Smooth muscle cell of the brain vasculature (primary cell): ENCODE measurements around the gene LRBA.

Experiments used
- DNase-seq: peaks from one replicate; pipeline ENCODE4 v3.0.0-alpha.2; 2012; ENCODE audit warnings: low read depth, low spot score

LRBA gene

DNA sequence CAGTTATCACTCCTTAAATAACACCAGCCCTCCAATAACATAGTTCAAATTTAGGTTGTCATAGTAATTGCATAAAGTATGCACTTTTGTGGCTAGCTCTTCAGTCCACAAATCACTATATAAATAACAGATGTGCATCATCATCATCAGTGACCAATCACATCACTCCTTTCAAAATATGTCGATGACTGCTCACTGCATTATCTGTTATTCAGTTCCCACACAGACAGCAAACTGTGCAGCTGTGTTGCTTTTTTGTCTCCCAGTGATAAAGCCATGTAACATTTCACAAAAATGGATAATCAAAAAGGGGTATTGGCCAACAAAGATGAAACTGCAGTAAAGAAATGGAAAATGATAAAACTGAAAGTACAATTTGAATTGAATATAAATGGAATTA is 731.4 kb downstream of the LRBA start:
- peak; percentile 79 for DNase-seq

DNA sequence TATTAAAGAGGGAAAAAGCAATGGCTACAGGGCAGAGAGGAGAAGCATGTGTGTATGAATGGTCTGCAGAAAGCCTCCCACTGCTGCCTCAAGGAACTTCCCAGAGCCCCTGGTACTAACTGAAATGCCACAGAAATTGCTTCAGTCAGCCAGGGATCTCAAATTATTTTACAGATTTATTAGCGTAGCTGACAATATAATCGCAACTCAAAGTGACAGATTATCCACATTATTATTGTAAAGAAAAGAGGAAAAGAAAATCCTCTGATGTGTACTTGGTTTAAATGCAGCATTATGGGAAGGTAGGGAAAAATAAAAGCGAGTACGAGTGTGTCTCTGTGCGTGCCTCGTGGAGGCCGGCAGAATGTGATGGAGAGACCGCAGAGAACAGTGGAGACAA is 734.1 kb downstream of the LRBA start:
- no peak for DNase-seq

DNA sequence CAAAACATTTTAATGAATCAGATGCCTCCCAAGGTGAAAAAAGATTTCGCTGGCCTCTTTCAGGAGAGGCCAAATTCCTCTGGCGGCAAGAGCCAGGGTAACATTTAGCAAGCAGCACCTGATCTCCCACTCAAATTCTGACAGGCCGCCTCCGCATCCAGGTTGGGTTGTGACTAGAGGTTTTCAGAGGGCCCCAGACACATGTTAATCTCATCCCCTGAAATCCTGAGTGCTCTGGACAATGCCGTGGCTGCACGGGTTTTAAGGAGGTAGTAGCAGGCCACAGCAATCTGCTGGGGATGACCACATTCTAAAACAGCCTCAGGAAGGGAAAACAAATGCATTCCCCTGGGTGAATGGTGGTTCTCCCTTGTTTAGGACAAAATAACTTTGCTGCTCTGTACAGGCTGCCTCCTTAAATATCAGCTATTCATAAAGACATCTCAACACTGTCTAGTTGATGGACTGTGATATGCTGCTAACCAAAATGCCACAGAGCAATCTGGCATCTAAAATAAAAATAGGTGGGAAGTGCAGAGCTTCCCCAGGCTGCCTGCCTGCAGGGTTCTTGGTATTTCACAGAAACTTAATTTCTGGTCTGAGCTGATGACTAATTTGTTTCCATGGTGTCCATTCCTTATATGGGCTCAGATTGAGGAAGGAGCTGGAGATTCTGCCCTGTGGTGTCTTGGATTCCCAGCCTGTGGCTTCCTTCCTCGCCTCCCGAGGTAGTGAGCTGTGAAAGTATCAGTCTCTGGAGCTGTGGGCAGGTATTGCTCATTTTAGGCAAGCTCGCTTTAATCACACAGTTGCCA is 734.8 kb downstream of the LRBA start:
- DNase-seq = peak; percentile 32

DNA sequence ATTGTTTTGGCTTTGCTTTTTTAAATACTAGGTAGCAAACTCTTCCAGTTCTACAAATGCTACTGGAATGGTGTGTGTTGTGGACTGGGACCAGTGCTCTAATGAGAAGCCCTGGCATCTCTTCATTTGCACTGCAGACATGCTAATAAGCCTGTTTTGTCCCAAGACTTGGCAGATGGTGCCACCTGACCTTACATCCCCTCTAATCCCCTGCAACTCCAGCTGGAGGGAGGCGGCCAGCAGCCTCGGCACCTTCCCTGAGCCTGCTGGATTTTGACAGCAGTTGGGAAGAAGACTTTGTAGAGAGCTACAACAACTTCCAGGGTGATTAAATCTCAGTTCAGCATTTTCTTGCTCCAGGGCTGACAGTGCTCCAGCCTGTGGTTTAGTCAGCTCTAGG is 736.9 kb downstream of the LRBA start:
- no peak for DNase-seq

DNA sequence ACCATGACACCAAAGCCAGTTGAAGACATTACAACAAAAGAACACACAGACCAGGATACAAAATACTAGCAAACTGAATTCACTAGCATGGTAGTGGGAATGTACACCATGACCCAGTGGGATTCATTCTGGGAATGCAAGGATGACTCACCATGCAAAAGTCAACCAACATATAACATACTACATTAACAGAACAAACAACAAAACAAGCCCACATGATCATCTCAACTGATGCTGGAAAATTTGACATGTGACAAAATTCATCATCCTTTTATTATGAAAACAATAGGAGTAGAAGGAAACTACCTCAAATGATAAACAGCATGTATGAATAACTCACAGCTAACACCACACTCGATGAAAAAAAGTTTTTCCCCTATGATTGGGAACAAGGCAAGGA is 746.6 kb downstream of the LRBA start:
- DNase-seq = peak; percentile 31

DNA sequence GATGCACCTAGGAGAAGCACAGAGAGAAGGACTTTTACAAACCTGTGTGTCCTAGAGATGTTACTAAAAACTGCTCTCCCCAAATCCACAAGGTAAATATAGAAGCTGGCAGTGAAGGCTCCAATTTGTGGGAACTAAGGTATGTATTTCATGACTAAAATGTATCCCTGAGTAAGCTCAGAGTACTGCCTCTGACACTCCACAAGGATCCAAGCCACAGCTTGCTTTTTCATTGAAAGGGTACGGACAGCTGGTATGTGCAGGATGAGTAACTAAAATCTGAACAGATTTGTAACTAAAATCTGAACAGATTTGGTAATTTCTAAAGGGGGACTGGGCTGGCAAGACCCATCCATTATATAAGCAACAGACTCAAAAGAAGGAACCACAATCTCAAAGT is 749.3 kb downstream of the LRBA start:
- no peak for DNase-seq

DNA sequence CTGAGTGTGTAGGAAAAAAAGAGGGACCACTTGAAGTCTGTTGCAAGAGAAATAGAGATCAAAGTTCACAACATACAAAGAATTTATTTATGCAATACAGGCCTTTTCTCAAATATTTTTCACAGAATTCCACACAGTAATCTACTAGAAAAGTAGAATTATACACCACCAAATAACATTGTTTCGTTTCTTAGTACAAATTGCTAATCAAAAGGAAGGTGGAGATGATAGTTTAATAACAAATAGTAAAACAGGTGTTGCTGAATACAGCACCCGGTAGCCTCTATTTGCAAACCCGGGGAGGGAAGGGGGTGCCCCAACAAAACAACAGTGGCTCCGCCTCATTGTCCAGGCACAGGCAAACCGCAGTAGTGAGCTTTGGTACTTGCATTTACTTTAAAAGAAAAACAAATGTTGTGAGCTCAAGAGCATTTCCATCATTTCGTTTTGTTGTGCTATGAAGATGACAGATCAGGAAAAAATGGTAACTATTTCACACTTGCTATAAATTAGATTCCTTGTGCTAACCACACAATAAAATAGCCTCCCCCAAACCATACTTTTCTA is 750.4 kb downstream of the LRBA start:
- DNase-seq = no peak

DNA sequence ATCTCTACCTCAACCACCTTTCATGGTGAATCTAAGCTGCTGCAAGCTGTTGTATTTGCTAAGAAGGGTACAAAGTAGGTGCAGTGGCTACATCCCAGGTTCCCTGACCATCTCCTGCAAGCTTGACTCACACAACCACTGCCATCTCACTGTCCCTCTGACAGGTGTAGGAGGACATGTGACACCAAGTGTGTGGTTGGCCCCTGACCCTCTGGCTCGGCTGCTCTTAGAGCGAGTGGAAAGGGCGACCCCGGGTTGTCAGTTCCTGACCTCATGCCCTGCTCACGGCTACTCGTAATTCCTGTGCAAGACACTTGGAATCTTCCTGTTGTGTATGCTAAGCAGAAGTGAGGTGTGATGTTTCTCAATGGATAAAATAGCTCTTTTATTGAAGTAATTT is 752.5 kb downstream of the LRBA start:
- DNase-seq = no peak

DNA sequence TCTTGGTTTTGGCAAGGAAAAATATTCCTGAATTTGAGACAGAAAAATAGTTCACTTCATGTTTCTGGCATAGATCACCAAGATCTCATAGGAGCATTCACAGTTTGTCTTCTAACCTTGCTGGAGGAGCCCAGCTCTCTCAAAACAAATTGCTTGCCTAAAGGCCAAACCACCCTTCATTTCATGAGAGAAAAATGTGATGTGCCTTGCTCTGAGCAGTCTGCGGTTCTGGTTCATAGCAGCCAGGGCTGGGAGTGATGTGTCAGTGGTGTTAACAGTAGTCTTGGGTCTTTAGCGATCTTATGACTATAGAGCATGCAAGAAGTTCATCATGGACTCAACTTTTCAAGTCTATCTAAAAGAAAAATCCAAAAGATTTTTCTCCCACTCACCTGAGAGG is 753.5 kb downstream of the LRBA start:
- DNase-seq = no peak

DNA sequence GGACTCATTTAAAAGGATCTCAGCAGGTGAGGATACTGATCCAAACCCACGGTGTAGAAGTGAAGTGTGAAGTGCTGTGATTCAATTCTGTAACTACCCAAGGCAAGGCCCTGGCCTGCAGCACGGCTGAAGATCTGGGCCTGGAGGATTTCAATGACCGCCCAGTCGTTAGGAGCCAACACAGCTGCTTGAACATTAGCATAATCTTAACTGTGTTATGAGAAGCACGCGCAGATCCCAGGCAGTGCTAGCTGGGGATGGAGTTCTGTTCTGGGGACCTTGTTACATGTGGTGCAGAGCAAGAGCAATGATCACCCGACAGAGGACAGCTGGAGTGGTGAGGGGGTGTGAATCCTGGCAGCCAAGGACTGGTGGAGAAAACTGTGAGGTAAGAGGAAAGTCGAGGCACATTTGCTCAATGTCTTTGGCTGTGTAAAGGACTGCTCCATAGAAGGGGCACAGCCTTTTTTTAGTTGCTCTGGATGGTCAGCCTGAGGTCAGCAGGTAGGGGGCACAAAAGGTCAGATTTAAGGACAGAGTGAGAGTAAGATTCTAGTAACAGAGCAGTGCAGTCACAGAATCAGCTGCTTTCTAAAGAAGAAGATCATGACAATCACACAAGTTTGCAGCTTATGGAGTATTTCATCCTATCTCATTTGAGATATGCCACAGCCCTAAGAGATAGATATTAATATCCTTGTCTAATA is 755.1 kb downstream of the LRBA start:
- DNase-seq = no peak

DNA sequence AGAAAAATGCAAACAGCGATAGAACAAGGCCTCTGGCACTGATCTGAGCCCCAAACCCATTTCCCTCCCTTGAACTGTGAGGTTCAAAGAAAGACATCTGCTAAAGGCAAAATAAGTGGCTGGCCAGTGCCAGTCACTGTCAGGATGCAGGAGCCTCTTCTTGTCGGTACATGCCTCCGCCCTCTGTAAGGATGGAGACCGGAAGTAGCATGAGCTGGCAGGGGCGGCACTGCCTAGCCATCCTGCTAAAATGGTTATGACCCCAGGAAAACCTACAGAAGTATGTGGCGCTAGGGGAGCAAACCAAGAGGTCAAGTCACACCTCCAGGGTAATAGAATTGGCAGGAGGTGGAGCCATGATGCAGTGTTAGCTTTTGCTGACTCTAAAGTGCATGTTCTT is 756.5 kb downstream of the LRBA start:
- no peak for DNase-seq

DNA sequence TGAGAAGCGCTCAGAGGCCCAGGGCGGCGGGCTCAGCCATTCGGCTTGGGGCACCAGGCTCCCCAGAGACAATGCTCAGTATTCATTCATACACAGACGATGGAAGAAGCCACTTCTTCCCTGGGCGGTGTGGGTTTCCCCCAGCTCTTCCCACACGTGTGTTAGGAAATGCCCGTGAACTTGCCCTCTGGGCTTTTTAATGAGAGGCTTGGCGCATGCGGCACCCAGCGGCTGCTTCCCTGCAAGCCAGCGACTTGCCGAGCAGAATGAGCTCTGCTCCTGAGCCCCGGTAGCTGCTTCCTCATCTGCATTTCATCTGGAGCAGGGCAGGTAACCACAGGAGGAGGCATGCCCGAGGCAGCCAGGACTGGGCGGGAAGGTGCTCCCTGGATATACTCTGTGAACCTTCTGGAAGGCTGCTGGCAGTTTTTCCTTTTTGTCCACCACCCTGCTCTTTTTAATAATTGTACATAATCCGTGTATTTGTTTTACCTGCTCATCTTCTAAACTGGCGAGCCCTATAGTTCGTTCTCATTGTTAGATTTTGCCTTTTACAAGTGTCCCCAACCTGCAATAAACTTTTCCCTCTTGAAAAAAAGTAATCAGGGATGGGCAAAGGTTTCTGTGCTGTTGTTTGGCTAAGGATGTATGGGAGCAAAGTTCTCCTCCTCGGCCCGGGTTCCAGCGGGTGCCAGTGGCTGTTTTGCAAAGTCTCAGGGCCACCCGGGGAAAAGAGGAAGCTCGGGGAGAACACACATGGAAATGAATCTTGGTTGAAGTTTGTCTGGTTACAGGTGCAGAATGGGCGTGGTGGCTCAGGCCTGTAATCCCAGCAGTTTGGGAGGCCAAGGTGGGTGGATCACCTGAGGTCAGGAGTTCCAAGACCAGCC is 758.0 kb downstream of the LRBA start:
- DNase-seq = no peak

DNA sequence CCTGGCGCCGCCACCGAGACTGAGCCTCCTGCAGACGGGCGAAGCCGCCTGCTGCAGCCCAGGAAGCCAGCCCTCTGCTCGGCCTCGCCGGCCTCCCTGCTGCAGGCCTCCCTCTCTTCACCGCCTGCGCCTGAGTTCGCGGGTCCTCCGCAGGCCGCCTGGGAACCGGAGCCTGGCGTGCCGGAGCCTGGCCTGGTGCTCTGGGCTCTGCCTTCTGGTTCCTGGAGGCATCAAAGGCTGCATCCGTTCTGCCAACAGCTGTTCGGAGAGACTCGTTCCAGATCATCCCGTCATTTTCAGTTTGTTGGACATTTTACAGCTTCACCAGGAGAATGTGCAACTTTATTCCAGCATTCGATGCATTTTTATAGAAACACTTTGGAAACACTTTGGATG is 758.9 kb downstream of the LRBA start:
- DNase-seq = no peak

DNA sequence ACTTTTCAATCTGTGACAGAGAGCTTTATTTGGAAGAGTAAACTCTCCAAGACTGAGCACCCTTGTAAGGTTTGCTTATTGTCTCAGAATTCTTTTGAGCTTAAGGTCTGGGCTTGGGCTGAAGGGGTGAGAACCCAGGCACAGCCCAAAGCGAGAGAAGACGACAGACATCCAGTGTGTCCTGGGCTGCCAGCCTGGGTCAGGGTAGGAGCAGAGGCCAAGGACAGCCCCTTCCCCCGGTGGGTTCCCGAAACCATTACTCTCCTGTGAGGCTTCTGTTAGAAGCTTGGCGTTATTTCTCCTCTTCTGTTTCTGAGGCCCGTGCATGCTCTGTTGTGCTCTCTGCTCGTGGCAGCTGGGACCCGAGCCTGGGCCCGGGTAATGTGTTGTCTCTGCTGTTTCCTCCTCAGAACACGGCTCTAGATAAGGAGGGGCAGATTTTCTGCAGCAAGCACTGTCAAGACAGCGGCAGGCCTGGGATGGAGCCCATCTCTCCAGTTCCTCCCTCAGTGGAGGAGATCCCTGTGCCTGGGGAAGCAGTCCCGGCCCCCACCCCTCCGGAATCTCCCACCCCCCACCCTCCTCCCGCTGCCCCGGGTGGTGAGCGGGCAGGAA is 759.4 kb downstream of the LRBA start:
- no peak for DNase-seq

DNA sequence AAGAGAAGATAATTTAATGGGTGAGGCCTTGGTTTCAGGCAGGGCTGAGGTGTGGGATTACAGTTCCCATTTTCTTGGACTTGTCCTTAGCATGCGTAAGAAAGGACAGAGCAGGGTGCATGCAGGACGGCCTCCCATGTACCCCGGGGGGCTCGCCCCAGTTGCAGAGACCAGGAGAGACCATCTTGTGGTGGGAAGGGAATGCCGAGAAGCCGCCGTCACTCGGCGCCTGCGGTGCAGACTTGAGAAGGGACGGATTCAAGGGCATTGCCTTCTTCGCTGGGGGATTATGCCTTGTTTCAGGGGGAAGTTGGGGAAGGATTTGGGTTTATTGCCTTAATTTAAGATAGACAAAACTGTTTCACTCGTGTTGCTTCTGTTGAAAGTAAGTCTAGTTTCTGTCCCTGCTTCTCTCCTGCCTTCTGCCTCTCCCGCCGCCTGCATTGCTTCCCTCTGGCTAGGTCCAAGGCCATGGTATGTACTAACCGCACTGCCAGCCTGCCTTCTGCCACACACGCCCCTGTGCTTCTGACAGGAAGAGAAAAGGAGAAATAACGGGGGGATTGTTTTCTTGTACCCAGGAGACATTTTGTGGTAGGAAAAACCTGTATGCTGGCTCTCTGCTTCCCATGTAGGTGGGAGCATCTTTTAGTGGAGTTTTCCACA is 761.0 kb downstream of the LRBA start:
- no peak for DNase-seq

DNA sequence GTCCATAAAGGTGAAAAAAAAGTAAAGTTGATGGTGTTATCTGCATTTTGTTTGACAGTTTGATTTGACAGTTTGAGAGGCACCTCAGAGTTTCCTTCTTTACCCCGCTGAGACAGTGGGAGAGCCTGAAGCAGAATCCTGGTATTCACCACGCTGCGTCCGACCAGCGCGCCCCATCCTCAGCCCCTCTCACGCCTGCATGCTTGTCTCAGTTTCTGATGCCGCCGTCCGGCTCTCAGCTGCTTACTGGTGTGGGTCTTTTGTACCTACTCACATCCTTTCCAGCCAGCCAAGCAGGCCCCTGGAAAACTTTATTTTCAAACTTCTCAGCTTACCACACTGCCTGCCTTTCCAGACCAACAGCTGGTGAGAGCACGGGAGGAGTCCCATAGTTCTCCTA is 761.7 kb downstream of the LRBA start:
- no peak for DNase-seq

DNA sequence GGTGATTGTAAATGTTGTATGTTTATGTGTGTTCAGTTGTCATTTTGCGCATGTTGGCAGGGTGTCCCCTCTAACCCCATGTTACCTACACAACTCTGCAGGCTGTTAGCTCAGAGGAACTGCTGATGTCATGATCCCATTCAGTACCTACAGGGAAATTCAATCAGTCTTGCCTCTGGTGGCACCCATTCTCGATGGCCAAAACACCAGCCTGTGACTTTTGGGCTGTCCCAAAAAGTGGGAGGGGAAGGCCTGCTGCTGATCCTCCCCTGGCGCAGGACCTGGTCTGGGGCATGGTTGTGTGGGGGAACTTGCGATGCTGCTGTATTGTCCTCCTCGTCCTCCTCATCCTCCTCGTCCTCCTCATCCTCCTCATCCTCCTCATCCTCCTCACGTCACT is 762.3 kb downstream of the LRBA start:
- DNase-seq = no peak

DNA sequence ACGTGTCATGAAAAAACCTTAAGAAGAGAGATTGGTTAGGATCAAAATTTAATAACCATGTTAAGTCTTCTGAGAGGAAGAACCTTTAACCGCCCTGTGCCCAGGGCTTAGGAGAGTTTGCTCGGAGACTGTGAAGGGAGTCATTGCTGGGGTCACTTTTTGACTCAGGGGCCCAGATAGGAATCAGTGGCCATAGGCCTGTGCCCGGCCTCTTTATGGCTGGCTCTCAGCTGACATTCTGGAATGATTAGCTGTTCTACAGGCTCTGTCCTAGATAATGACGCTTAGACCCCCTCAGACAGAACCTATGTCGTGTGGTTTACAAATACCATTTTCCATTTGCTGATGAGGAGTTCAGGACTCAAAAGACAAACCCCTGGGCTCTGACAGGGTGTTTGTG is 762.8 kb downstream of the LRBA start:
- DNase-seq = no peak

DNA sequence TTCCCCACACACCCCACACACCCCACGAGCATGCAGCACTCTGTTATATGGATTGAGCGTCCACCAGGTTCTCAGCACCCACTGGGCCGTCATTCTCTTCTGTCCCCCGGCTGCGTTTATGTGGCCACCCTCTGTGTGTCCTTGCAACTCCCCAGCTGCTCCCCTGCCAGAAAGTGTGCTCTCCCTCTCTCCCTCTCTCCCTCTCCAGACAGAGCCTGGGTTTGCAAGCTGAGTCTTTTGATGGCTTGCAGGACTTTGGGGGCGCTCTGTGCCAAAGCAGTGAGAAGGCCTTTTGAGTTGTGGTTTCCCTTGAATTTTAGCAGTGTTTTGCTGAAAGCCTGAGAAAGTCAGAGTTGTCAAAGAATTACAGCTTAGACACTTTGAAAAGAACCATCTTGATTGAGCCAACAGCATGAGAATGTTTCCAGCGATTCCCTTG is 763.3 kb downstream of the LRBA start:
- DNase-seq = no peak

DNA sequence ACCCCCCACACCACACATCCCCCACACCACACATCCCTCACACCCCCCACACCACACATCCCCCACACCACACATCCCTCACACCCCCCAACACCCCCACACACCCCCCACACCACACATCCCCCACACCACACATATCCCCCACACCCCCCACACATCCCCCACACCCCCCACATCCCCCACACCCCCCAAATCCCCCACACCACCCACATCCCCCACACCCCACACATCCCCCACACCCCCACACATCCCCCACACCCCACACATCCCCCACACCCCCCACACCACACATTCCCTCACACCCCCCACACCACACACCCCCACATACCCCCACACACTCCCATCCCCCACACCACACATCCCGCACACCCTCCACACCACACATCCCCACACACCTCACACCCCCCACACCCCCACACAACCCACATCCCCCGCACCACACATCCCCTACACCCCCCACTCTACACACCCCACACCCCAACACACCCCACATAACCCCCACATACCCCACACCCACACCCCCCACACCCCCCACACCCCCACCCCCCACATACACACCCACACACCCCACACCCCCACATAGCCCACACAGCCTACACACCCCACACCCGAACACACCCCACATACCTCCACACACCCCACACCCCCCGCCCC is 764.0 kb downstream of the LRBA start:
- no peak for DNase-seq
